OCI-LY1 (cell line): ENCODE results near the gene SLC33A1.
A peak's percentile ranks its signal among the peaks of the same experiment; 100 is the strongest.

Experiments
- H2AFZ ChIP-seq: fragments of 200-600 bp; sonication (generic), shearing (Covaris generic); 2 replicates; pipeline ENCODE4 v1.6.0; 2014; ENCODE audit warnings: antibody characterized with exemption, mild to moderate bottlenecking, low read length
- H3F3A ChIP-seq: fragments of 200-600 bp; sonication (generic), shearing (Covaris generic); 2 replicates; pipeline ENCODE4 v1.6.0; 2014; ENCODE audit warnings: mild to moderate bottlenecking, antibody characterized with exemption, low read length, moderate library complexity; ENCODE audit not compliant: insufficient read depth
- H3K27ac ChIP-seq: fragments of 200-600 bp; sonication (generic); 2 replicates; pipeline ENCODE4 v1.5.1; 2014; ENCODE audit warnings: low read length, mixed run types, mild to moderate bottlenecking, low read depth; ENCODE audit not compliant: poor library complexity, severe bottlenecking
- H3K27me3 ChIP-seq: fragments of 200-600 bp; sonication (generic); 2 replicates; pipeline ENCODE4 v1.6.0; 2014; ENCODE audit warnings: antibody characterized with exemption, mild to moderate bottlenecking, low read length, moderate library complexity; ENCODE audit not compliant: insufficient read depth
- H3K36me3 ChIP-seq: fragments of 200-600 bp; sonication (generic); 2 replicates; pipeline ENCODE4 v1.6.1; 2014; ENCODE audit warnings: mild to moderate bottlenecking, antibody characterized with exemption, low read length, moderate library complexity, mixed read lengths; ENCODE audit not compliant: insufficient read depth
- H3K4me1 ChIP-seq: fragments of 200-600 bp; sonication (generic); 2 replicates; pipeline ENCODE4 v1.5.1; 2014; ENCODE audit warnings: mild to moderate bottlenecking, low read length, moderate library complexity; ENCODE audit not compliant: insufficient read depth, severe bottlenecking
- H3K4me2 ChIP-seq: fragments of 200-600 bp; sonication (generic), shearing (Covaris generic); 2 replicates; pipeline ENCODE4 v1.6.1; 2014; ENCODE audit warnings: low read length
- H3K4me3 ChIP-seq: fragments of 200-600 bp; sonication (generic); 2 replicates; pipeline ENCODE4 v1.5.1; 2014; ENCODE audit warnings: low read length, low read depth, mild to moderate bottlenecking, mixed read lengths; ENCODE audit not compliant: poor library complexity, severe bottlenecking
- H3K79me2 ChIP-seq: fragments of 200-600 bp; shearing (Covaris generic); 2 replicates; pipeline ENCODE4 v1.6.1; 2016; ENCODE audit warnings: mixed run types, low read length, mixed read lengths; ENCODE audit not compliant: insufficient read depth
- H3K9ac ChIP-seq: fragments of 200-600 bp; sonication (generic), shearing (Covaris generic); 2 replicates; pipeline ENCODE4 v1.6.1; 2014; ENCODE audit warnings: mild to moderate bottlenecking, low read length, mixed read lengths
- H3K9me2 ChIP-seq: fragments of 200-600 bp; sonication (generic), shearing (Covaris generic); 2 replicates; pipeline ENCODE4 v1.6.1; 2014; ENCODE audit warnings: low read depth, mild to moderate bottlenecking, low read length, mixed read lengths
- H3K9me3 ChIP-seq: fragments of 200-600 bp; shearing (Covaris generic); 2 replicates; pipeline ENCODE4 v1.6.1; 2014; ENCODE audit warnings: low read length, mixed read lengths
- H4K20me1 ChIP-seq: fragments of 200-600 bp; sonication (generic), shearing (Covaris generic); 2 replicates; pipeline ENCODE4 v1.6.0; 2016; ENCODE audit warnings: mild to moderate bottlenecking, low read length; ENCODE audit not compliant: insufficient read depth
- CTCF ChIP-seq: fragments of 200-600 bp; sonication (generic), shearing (Covaris generic); IDR thresholded peaks from 2 replicates; pipeline ENCODE4 v1.5.1; 2017; ENCODE audit warnings: mild to moderate bottlenecking, antibody characterized with exemption, low read length, moderate library complexity, mixed read lengths
- EZH2 ChIP-seq: fragments of 200-600 bp; sonication (generic), shearing (Covaris generic); IDR thresholded peaks from 2 replicates; pipeline ENCODE4 v1.8.0; 2017; ENCODE audit warnings: borderline replicate concordance, mixed run types, mild to moderate bottlenecking, antibody characterized with exemption, low read length, moderate library complexity, mixed read lengths

Gene SLC33A1

DNA sequence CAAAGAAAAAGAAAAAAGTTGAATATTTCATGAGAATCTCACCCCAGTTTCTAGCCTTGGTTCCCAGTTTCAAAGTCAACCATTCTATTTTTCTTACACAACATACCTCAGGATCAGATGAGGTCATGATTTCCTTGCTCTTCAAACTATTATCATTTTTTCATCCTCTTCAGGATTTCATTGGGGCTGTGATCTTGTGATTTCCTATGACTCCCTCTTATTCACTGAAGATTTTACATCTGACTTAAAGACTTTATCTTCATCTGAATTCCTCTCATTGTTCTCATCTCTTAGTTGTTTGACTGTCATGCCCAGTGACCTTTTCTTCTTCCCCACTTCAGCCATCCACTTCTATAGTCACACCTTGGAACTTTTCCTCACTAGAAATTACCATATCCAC, 45.0 kb downstream of the SLC33A1 start:
- Histone ChIP-seq H3K4me3 (no peak overlapping the region), H3K4me2 (no peak overlapping the region), H3K36me3 (no peaks in the 10 kb centered on the region), H3K9ac (no peak overlapping the region), H3K79me2 (no peaks in the 10 kb centered on the region), H3K27ac (no peak overlapping the region), H3F3A (no peaks in the 10 kb centered on the region), H4K20me1 (no peaks in the 10 kb centered on the region), H3K9me3 (no peaks in the 10 kb centered on the region), H3K9me2 (no peaks in the 10 kb centered on the region), H3K27me3 (no peaks in the 10 kb centered on the region), H2AFZ (no peak overlapping the region), H3K4me1 (peaks cover 14% of the 10 kb centered on the region)
- TF ChIP-seq CTCF (no peak), EZH2 (no peak)

DNA sequence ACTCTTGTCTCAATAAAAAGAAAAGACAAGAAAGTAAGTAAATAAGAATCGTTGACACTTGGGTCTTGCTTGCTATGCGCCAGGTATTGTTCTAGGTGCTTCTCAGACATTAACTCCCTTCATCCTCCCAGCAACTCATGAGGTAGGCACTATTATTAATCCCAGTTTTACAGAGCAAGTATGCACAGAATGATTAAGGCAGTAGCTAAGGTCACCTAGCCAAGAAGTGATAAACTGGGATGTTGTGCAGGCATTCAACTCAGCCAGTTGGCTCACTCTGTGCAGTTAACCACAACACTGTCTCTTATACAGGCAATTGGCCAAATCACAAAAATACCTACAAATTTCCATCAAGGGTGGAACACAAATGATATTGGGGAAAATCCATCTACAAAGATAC, 46.4 kb downstream of the SLC33A1 start:
- Histone ChIP-seq H3K4me1 (peaks cover 14% of the 10 kb centered on the region), H3K4me2 (no peak overlapping the region), H3K36me3 (no peaks in the 10 kb centered on the region), H2AFZ (no peak overlapping the region), H3K9me3 (no peaks in the 10 kb centered on the region), H3K27me3 (no peaks in the 10 kb centered on the region), H3F3A (no peaks in the 10 kb centered on the region), H4K20me1 (no peaks in the 10 kb centered on the region), H3K27ac (no peak overlapping the region), H3K9ac (no peak overlapping the region), H3K9me2 (no peaks in the 10 kb centered on the region), H3K79me2 (no peaks in the 10 kb centered on the region), H3K4me3 (no peak overlapping the region)
- TF ChIP-seq CTCF (no peak), EZH2 (no peak)

DNA sequence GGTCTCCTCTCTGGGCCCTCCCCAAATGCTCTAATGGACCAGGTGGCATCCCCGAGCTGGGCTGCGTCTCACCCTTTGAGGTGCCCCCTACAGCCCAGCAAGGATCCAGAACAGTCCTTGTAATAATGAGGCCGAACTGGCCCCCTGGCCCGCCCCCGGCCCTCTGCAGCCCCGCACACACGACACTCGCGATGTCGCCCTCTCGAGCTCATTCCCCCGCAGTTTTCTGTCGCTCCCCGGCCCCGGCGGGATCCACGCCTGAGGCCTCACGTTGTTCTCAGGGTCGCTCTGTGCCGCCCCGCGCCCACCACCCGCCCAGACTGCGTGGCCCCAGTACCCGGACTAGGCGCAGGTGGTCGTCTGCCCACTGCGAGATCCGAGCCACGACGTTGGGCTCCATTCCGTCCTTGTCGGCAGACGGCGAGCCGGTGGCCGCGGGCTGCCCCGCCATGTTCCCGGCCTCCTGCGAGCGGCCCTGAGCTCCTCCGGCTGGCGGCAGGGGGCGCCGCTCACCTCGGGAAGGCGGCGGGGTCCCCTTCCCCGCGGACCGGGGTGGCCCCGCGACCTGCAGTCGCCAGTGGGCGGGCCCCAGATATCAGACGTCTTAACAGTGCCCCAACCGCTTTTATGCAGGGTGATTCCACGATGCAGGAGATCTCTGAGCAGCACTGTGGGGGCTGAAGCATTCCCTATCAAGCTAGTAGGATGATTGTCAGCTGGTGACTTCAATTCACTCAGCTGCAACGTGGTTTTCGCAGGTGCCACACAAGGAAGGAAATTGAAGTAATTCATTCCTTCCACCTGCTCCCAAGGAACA, 48.2 kb downstream of the SLC33A1 start, which contains the start of gene C3orf33:
C3orf33 (minus strand) TSS at position 477 of the 817 bp plus-strand sequence; CDS start at position 451, 26 bp downstream.
- Histone ChIP-seq H3K79me2 (no peaks in the 10 kb centered on the region; the same call in 1 of the 2 replicates), H4K20me1 (no peaks in the 10 kb centered on the region), H3K9me3 (no peaks in the 10 kb centered on the region), H3K36me3 (peaks cover 6% of the 10 kb centered on the region; the same call in 1 of the 2 replicates), H2AFZ (0 out of 2 replicates have a peak within 1 kb of the TSS, but pooled peaks have one; percentile 31), H3F3A (no peaks in the 10 kb centered on the region), H3K27ac (no peak within 1 kb of the TSS), H3K4me2 (peak within 1 kb of the TSS; percentile 74), H3K4me1 (peaks cover 14% of the 10 kb centered on the region), H3K27me3 (no peaks in the 10 kb centered on the region), H3K4me3 (peak within 1 kb of the TSS; percentile 63), H3K9ac (peak within 1 kb of the TSS; percentile 63), H3K9me2 (no peaks in the 10 kb centered on the region)
- TF ChIP-seq CTCF = peak; percentile 99
- no peak for TF ChIP-seq EZH2
